Neural cell (in vitro differentiated cells): Measurements from ENCODE around the gene SMARCA4. TPM values are rescaled to one million over a fixed set of nuclear protein-coding genes. Genes with fewer than 3 reads are reported as not detected.

Experiments used
- H2AFZ ChIP-seq: fragments of 200-600, 300-800 bp; sonication (generic), shearing (Covaris generic); 2 replicates; pipeline ENCODE4 v1.6.0; 2014; ENCODE audit warnings: low read depth, mild to moderate bottlenecking, antibody characterized with exemption, low read length, moderate library complexity
- H3F3A ChIP-seq: fragments of 200-600 bp; shearing (Covaris generic); 2 replicates; pipeline ENCODE4 v1.6.1; 2016; ENCODE audit warnings: mild to moderate bottlenecking, moderate library complexity, mixed read lengths, antibody characterized with exemption, low read length; ENCODE audit not compliant: insufficient read depth, poor library complexity, severe bottlenecking
- H3K27ac ChIP-seq: fragments of 200-600, 300-800 bp; sonication (generic), shearing (Covaris generic); 2 replicates; pipeline ENCODE4 v1.5.1; 2014; ENCODE audit warnings: mild to moderate bottlenecking, low read length, moderate library complexity
- H3K27me3 ChIP-seq: fragments of 300-800, 200-600 bp; sonication (generic), shearing (Covaris generic); 2 replicates; pipeline ENCODE4 v1.6.0; 2014; ENCODE audit warnings: mild to moderate bottlenecking, low read depth, low read length, moderate library complexity; ENCODE audit not compliant: insufficient read depth
- H3K36me3 ChIP-seq: fragments of 300-800, 200-600 bp; sonication (generic), shearing (Covaris generic); 2 replicates; pipeline ENCODE4 v1.5.1; 2014; ENCODE audit warnings: mild to moderate bottlenecking, antibody characterized with exemption, low read length, moderate library complexity; ENCODE audit not compliant: insufficient read depth
- H3K4me2 ChIP-seq: fragments of 300-800, 200-600 bp; sonication (generic), shearing (Covaris generic); 2 replicates; pipeline ENCODE4 v1.6.0; 2014; ENCODE audit warnings: mild to moderate bottlenecking, low read length
- H3K4me3 ChIP-seq: fragments of 300-800, 200-600 bp; sonication (generic), shearing (Covaris generic); 2 replicates; pipeline ENCODE4 v1.5.1; 2014; ENCODE audit warnings: mild to moderate bottlenecking, low read length, moderate library complexity
- H3K79me2 ChIP-seq: fragments of 200-600 bp; shearing (Covaris generic); replicated peaks from 2 replicates; pipeline ENCODE4 v1.6.0; 2014; ENCODE audit warnings: mild to moderate bottlenecking, low read length, moderate library complexity; ENCODE audit not compliant: insufficient read depth
- H3K9ac ChIP-seq: fragments of 300-800, 200-600 bp; sonication (generic), shearing (Covaris generic); 2 replicates; pipeline ENCODE4 v1.6.1; 2016; ENCODE audit warnings: mild to moderate bottlenecking, low read length, mixed read lengths
- H3K9me2 ChIP-seq: fragments of 200-600 bp; shearing (Covaris generic); 2 replicates; pipeline ENCODE4 v1.6.1; 2016; ENCODE audit warnings: mild to moderate bottlenecking, low read length, mixed read lengths; ENCODE audit not compliant: insufficient read depth
- H3K9me3 ChIP-seq: fragments of 200-600, 300-800 bp; sonication (generic), shearing (Covaris generic); 2 replicates; pipeline ENCODE4 v1.6.1; 2016; ENCODE audit warnings: mild to moderate bottlenecking, mixed run types, low read length, moderate library complexity, mixed read lengths
- H4K20me1 ChIP-seq: fragments of 200-600 bp; shearing (Covaris generic); 2 replicates; pipeline ENCODE4 v1.6.1; 2016; ENCODE audit warnings: mild to moderate bottlenecking, mixed run types; ENCODE audit not compliant: insufficient read depth
- EP300 ChIP-seq: fragments of 450-650 bp; conservative IDR thresholded peaks from 2 replicates; pipeline ENCODE4 v1.6.1; 2014; ENCODE audit warnings: antibody characterized with exemption, mild to moderate bottlenecking, moderate library complexity; ENCODE audit not compliant: poor library complexity, severe bottlenecking
- EZH2 ChIP-seq: fragments of 200-600, 300-800 bp; shearing (Covaris generic), sonication (generic); IDR thresholded peaks from 2 replicates; pipeline ENCODE4 v1.6.1; 2014; ENCODE audit warnings: antibody characterized with exemption, low read length, borderline replicate concordance, mild to moderate bottlenecking; ENCODE audit not compliant: insufficient read depth, poor library complexity, severe bottlenecking
- MXI1 ChIP-seq: fragments of 450-650 bp; conservative IDR thresholded peaks from 2 replicates; pipeline ENCODE4 v1.6.1; 2014; ENCODE audit warnings: antibody characterized with exemption, mild to moderate bottlenecking; ENCODE audit not compliant: poor library complexity, severe bottlenecking
- POLR2AphosphoS5 ChIP-seq: IDR thresholded peaks from 2 replicates; pipeline ENCODE4 v1.6.1; 2012
- RAD21 ChIP-seq: fragments of 450-650 bp; conservative IDR thresholded peaks from 2 replicates; pipeline ENCODE4 v1.6.1; 2014; ENCODE audit warnings: antibody characterized with exemption, mild to moderate bottlenecking, moderate library complexity
- SMC3 ChIP-seq: fragments of 450-650 bp; conservative IDR thresholded peaks from 2 replicates; pipeline ENCODE4 v1.6.1; 2014; ENCODE audit warnings: antibody characterized with exemption, mild to moderate bottlenecking, moderate library complexity; ENCODE audit not compliant: poor library complexity
- TAF1 ChIP-seq: IDR thresholded peaks from 2 replicates; pipeline ENCODE4 v1.6.1; 2012; ENCODE audit warnings: low read depth
- polyA plus RNA-seq: library from polyadenylated mRNA; depleted of rRNA; stranded (reverse); fragments of >200 nt; gene quantifications from 2 replicates; pipeline ENCODE4 v1.2.3, GENCODE V29; 2014
- TF ChIP-seq, protein P1 (sequence below): fragments of 450-650 bp; IDR thresholded peaks from 2 replicates; pipeline ENCODE4 v1.5.1; 2014; ENCODE audit warnings: antibody characterized with exemption, mild to moderate bottlenecking, moderate library complexity; ENCODE audit not compliant: poor library complexity, severe bottlenecking
- TF ChIP-seq, protein P2 (sequence below): IDR thresholded peaks from 2 replicates; pipeline ENCODE4 v1.6.1; 2012; ENCODE audit warnings: borderline replicate concordance

SMARCA4 gene
- polyA plus RNA-seq, 1 donor from 2014 or later, result 97.3 TPM

DNA sequence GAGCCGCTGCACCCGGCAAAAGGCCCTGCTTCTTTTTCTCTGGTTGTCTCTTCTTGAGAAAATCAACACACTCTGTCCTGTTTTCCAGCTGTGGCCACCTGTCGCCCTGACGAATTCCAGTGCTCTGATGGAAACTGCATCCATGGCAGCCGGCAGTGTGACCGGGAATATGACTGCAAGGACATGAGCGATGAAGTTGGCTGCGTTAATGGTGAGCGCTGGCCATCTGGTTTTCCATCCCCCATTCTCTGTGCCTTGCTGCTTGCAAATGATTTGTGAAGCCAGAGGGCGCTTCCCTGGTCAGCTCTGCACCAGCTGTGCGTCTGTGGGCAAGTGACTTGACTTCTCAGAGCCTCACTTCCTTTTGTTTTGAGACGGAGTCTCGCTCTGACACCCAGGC is 145.6 kb downstream of the SMARCA4 start:
- no peaks in the 10 kb centered on the region for H4K20me1 ChIP-seq
- no peak overlapping the region for H3K27ac ChIP-seq
- H3K36me3 ChIP-seq, result no peaks in the 10 kb centered on the region
- H3K27me3 ChIP-seq, result no peaks in the 10 kb centered on the region
- H3K9ac ChIP-seq, result no peak overlapping the region
- H3F3A ChIP-seq, result no peaks in the 10 kb centered on the region
- H3K4me2 ChIP-seq, result no peak overlapping the region
- no peak overlapping the region for H2AFZ ChIP-seq
- no peak overlapping the region for H3K4me3 ChIP-seq
- TF ChIP-seq POLR2AphosphoS5, result peak; percentile 5
- TF ChIP-seq, protein P1, sequence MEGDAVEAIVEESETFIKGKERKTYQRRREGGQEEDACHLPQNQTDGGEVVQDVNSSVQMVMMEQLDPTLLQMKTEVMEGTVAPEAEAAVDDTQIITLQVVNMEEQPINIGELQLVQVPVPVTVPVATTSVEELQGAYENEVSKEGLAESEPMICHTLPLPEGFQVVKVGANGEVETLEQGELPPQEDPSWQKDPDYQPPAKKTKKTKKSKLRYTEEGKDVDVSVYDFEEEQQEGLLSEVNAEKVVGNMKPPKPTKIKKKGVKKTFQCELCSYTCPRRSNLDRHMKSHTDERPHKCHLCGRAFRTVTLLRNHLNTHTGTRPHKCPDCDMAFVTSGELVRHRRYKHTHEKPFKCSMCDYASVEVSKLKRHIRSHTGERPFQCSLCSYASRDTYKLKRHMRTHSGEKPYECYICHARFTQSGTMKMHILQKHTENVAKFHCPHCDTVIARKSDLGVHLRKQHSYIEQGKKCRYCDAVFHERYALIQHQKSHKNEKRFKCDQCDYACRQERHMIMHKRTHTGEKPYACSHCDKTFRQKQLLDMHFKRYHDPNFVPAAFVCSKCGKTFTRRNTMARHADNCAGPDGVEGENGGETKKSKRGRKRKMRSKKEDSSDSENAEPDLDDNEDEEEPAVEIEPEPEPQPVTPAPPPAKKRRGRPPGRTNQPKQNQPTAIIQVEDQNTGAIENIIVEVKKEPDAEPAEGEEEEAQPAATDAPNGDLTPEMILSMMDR, result no peak
- H3K9me3 ChIP-seq, result no peaks in the 10 kb centered on the region
- no peaks in the 10 kb centered on the region for H3K9me2 ChIP-seq
- no peaks in the 10 kb centered on the region for H3K79me2 ChIP-seq

DNA sequence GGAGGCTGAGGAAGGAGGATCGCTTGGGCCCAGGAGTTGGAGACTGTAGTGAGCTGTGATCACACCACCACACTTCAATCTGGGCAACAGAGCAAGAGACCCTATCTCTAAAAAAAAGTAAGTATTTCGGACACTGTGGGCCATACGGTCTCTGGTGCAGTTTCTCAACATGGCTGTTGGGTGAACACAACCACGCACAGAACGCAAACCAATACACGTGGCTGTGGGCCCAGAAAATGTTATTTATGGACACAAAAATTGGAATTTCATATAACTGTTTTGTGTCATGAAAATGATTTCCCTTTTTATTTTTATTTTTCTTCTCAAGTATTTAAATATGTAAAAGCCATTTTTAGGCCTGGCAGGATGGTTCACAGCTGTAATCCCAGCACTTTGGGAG is 147.9 kb downstream of the SMARCA4 start:
- TF ChIP-seq, protein P1, result no peak
- TF ChIP-seq MXI1, result no peak
- no peak for TF ChIP-seq SMC3
- TF ChIP-seq RAD21, result no peak
- TF ChIP-seq POLR2AphosphoS5, result no peak
- no peak for TF ChIP-seq EP300
- no peak for TF ChIP-seq TAF1
- TF ChIP-seq, protein P2, sequence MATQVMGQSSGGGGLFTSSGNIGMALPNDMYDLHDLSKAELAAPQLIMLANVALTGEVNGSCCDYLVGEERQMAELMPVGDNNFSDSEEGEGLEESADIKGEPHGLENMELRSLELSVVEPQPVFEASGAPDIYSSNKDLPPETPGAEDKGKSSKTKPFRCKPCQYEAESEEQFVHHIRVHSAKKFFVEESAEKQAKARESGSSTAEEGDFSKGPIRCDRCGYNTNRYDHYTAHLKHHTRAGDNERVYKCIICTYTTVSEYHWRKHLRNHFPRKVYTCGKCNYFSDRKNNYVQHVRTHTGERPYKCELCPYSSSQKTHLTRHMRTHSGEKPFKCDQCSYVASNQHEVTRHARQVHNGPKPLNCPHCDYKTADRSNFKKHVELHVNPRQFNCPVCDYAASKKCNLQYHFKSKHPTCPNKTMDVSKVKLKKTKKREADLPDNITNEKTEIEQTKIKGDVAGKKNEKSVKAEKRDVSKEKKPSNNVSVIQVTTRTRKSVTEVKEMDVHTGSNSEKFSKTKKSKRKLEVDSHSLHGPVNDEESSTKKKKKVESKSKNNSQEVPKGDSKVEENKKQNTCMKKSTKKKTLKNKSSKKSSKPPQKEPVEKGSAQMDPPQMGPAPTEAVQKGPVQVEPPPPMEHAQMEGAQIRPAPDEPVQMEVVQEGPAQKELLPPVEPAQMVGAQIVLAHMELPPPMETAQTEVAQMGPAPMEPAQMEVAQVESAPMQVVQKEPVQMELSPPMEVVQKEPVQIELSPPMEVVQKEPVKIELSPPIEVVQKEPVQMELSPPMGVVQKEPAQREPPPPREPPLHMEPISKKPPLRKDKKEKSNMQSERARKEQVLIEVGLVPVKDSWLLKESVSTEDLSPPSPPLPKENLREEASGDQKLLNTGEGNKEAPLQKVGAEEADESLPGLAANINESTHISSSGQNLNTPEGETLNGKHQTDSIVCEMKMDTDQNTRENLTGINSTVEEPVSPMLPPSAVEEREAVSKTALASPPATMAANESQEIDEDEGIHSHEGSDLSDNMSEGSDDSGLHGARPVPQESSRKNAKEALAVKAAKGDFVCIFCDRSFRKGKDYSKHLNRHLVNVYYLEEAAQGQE, result no peak
- TF ChIP-seq EZH2, result no peak
- no peak overlapping the region for H3K4me3 ChIP-seq
- H4K20me1 ChIP-seq, result no peaks in the 10 kb centered on the region
- no peaks in the 10 kb centered on the region for H3K9me3 ChIP-seq
- H3F3A ChIP-seq, result no peaks in the 10 kb centered on the region
- no peaks in the 10 kb centered on the region for H3K9me2 ChIP-seq
- no peak overlapping the region for H3K4me2 ChIP-seq
- no peak overlapping the region for H2AFZ ChIP-seq
- no peaks in the 10 kb centered on the region for H3K79me2 ChIP-seq
- no peaks in the 10 kb centered on the region for H3K36me3 ChIP-seq
- H3K9ac ChIP-seq, result no peak overlapping the region
- H3K27me3 ChIP-seq, result no peaks in the 10 kb centered on the region
- H3K27ac ChIP-seq, result no peak overlapping the region
